ENCODE data around the gene ADAMTS6. TPM values are rescaled to one million over a fixed set of nuclear protein-coding genes. Genes with fewer than 3 reads are reported as not detected.

Gene ADAMTS6
- total RNA-seq, 6 donors from 2014 or later: 2.2 to 19.4 (median 6.5) TPM

DNA sequence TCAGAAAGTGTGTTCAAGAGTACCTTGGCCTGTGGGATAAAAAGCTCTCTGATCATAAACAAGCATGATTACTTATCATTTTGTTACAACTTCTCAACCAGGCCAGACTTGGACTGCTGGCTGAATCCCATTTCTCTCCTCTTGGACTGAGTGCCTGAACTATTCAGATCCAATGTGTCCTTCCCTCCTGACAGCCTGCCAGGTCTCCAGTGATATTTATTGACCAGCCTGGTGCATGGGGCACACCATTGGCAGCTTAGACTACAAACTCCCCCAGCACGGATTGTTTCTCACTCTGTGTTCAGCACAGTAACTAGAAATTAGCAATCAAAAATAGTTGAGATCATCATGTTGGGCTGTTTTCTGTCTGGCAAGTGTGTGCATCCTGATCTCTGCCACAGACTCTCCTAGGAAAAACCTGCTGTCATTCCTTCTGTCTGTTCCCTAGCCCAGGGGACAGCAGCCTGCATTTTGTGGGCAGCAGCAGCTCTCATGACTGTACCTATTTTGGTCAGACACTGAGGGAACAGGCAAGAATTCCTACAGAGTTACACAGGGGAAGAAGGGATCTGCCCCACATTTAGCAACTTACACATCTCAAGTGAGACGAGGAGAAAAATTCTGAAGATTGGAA lies 348.1 kb downstream of the ADAMTS6 start:
- no peak overlapping the region for H3K4me3 ChIP-seq
- no peak for TF ChIP-seq POLR2AphosphoS5 (IDR thresholded peaks at IDR 0.05)
- TF ChIP-seq, protein P1, sequence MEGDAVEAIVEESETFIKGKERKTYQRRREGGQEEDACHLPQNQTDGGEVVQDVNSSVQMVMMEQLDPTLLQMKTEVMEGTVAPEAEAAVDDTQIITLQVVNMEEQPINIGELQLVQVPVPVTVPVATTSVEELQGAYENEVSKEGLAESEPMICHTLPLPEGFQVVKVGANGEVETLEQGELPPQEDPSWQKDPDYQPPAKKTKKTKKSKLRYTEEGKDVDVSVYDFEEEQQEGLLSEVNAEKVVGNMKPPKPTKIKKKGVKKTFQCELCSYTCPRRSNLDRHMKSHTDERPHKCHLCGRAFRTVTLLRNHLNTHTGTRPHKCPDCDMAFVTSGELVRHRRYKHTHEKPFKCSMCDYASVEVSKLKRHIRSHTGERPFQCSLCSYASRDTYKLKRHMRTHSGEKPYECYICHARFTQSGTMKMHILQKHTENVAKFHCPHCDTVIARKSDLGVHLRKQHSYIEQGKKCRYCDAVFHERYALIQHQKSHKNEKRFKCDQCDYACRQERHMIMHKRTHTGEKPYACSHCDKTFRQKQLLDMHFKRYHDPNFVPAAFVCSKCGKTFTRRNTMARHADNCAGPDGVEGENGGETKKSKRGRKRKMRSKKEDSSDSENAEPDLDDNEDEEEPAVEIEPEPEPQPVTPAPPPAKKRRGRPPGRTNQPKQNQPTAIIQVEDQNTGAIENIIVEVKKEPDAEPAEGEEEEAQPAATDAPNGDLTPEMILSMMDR (IDR thresholded peaks at IDR 0.05): no peak
- TF ChIP-seq EP300 (IDR thresholded peaks at IDR 0.05): no peak
- TF ChIP-seq POLR2A (IDR thresholded peaks at IDR 0.05): no peak
- ATAC-seq (ENCODE audit: low FRiP score in 2 of 2) (peak in 1 of 2 donors; percentile 7), DNase-seq (no peak)
- no peaks in the 10 kb centered on the region for H3K27me3 ChIP-seq
- H3K36me3 ChIP-seq: no peaks in the 10 kb centered on the region
- 86 to 93% methylated on average over 2 of the region's 2 CpGs for WGBS, 2 donors
- no peak overlapping the region for H3K27ac ChIP-seq
- no peaks in the 10 kb centered on the region for H3K9me3 ChIP-seq
- H3K4me1 ChIP-seq: no peaks in the 10 kb centered on the region

DNA sequence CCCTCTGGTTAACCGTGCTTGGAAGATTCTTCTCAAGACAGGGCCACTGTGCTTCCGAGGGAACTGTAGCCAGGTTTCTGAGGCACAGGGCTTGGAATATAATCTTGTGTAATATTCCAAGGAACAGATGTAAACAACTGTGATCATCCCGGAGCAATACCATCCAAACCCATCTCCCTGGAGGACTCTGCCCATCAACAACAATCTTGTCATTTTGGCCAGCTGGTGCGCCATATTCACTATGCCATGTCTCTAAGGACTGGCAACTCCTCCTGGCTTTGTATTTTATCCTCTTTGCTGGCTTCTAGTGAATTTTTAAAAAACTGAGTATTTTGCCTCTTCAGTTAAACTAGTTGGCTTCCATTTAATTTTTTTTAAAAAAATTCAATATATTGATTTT lies 349.3 kb downstream of the ADAMTS6 start:
- 90 to 95% methylated on average over 3 to 4 of the region's 4 CpGs for WGBS, 2 donors
- no peaks in the 10 kb centered on the region for H3K27me3 ChIP-seq
- H3K4me1 ChIP-seq: no peaks in the 10 kb centered on the region
- no peak overlapping the region for H3K27ac ChIP-seq
- H3K4me3 ChIP-seq: no peak overlapping the region
- no peaks in the 10 kb centered on the region for H3K9me3 ChIP-seq
- TF ChIP-seq POLR2A (IDR thresholded peaks at IDR 0.05) (no peak), EP300 (IDR thresholded peaks at IDR 0.05) (no peak), POLR2AphosphoS5 (IDR thresholded peaks at IDR 0.05) (no peak)
- TF ChIP-seq, protein P1 (IDR thresholded peaks at IDR 0.05): no peak
- ATAC-seq (ENCODE audit: low FRiP score in 2 of 2) (no peak), DNase-seq (no peak)
- H3K36me3 ChIP-seq: no peaks in the 10 kb centered on the region

DNA sequence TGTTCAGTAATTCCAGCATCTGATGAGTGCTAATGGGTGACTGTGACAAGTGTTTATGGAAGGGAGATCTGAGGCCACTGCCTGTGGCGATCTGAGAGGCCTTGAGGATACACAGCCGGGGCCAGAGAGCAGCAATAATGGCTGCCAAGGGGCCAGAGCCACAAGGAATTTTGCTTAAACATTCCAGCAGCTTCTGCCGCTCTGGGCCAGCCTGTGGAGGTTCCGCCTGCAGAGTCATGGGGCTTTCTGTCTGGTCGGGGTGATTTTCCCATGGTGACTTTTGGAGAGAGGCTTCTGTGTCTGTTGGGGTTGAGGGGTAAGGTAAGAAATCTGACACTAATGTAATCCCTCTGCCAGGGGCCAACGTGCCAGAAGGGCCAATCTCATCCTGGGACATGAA lies 353.5 kb downstream of the ADAMTS6 start:
- WGBS, 2 donors: 67 to 86% methylated on average over 3 to 6 of the region's 6 CpGs
- no peak for ATAC-seq (ENCODE audit: low FRiP score in 2 of 2)

GRCh38 chr5:65127161-65127901 lies 354.4 kb downstream of the ADAMTS6 start:
- no peak overlapping the region for H3K27ac ChIP-seq
- DNase-seq (no peak), ATAC-seq (ENCODE audit: low FRiP score in 2 of 2) (peak in 1 of 2 donors; percentile 59)
- H3K27me3 ChIP-seq: no peaks in the 10 kb centered on the region
- 70 to 74% methylated on average over 10 of the region's 10 CpGs for WGBS, 2 donors
- H3K9me3 ChIP-seq: no peaks in the 10 kb centered on the region
- no peaks in the 10 kb centered on the region for H3K36me3 ChIP-seq
- H3K4me1 ChIP-seq: peaks cover 0 to 10% (median 7%) of the 10 kb centered on the region in 4 donors
- no peak for TF ChIP-seq POLR2A (IDR thresholded peaks at IDR 0.05)
- TF ChIP-seq POLR2AphosphoS5 (IDR thresholded peaks at IDR 0.05): no peak
- no peak for TF ChIP-seq EP300 (IDR thresholded peaks at IDR 0.05)
- TF ChIP-seq, protein P1 (IDR thresholded peaks at IDR 0.05): no peak
- no peak overlapping the region for H3K4me3 ChIP-seq

More for the DNA sequence above, 353.5 kb downstream of the ADAMTS6 start:
- Histone ChIP-seq H3K9me3 (no peaks in the 10 kb centered on the region), H3K36me3 (no peaks in the 10 kb centered on the region), H3K27me3 (no peaks in the 10 kb centered on the region), H3K27ac (no peak overlapping the region), H3K4me3 (no peak overlapping the region), H3K4me1 (peaks cover 0 to 10% (median 7%) of the 10 kb centered on the region in 4 donors)
- DNase-seq: no peak
- TF ChIP-seq EP300 (IDR thresholded peaks at IDR 0.05) (no peak), POLR2AphosphoS5 (IDR thresholded peaks at IDR 0.05) (no peak), POLR2A (IDR thresholded peaks at IDR 0.05) (no peak)
- TF ChIP-seq, protein P1 (IDR thresholded peaks at IDR 0.05): no peak

All from upper lobe of left lung (tissue), 6 donors.